Heart left ventricle (tissue), 13 donors: ENCODE data around the gene SLC6A3.

Experiments
- CTCF ChIP-seq, 12 donors: fragments of 200-600 bp; sonication (generic) in 4 of 12; IDR thresholded peaks; one replicate each; pipeline versions ENCODE4 v1.5.0 to v1.8.0; 2018 to 2022; ENCODE audit warnings: antibody characterized with exemption in 12 of 12, mild to moderate bottlenecking in 5 of 12
- POLR2A ChIP-seq, 2 donors: fragments of 450-650 bp; IDR thresholded peaks; one replicate each; pipeline ENCODE4 v1.6.1; 2017; ENCODE audit warnings: antibody characterized with exemption in 2 of 2, mild to moderate bottlenecking in 2 of 2, moderate library complexity in 2 of 2
- donor health status: ischemic (EF 13 %, LVEDD 7.1; RV severe dilation, severe dysfunction).
- donor health status: DM: no; HTN: yes; CAD: no.
- donor health status: DM: no; HTN: no; CAD: no.
- donor health status: ischemic (EF 25% LVEDD 6.9; RV normal size, moderate dysfunction).
- donor health status: ischemic (EF 25% LVEDD 5.7; RV mildly dilated, moderate dysfunction).
- donor health status: ischemic (EF 35%, LVEDD 5.7; RV mildly dilated, moderate dysfunction).
- donor health status: nonischemic (EF 11% LVEDD 7.7; RV severe dilation, severe dysfunction).
- donor health status: DM: yes; HTN: yes; CAD: no.
- donor health status: PGD.
- donor health status: ischemic (EF 29% LVEDD 5.4; RV normal size, mild dysfunction).
- donor health status: nonischemic (EF 23%, LVEDD 6.1; RV moderate dilation, normal function).

GRCh38 chr5:1410156-1411014, 34.9 kb downstream of the SLC6A3 start:
- no peak for TF ChIP-seq POLR2A (IDR thresholded peaks at IDR 0.05)
- no peak for TF ChIP-seq CTCF (IDR thresholded peaks at IDR 0.05)
